GM21360 (cell line): ENCODE results near the gene TUFT1.
"Not testable (repeated sequence)": the region's sequence is repeated elsewhere in the genome, so short reads cannot be mapped to it uniquely, and the experiment has no call there.

Source experiments
- ATAC-seq: cut with Tn5 transposase; IDR thresholded peaks from one replicate; pipeline ENCODE4 v1.9.1; 2021; ENCODE audit warnings: mild to moderate bottlenecking, moderate library complexity; ENCODE audit not compliant: unreplicated experiment

TUFT1 gene

GRCh38 chr1:151611832-151612500, 71.9 kb downstream of the TUFT1 start, which contains the start of gene SNX27:
TSS of gene SNX27 (plus strand) at chr1:151612050. CDS start at chr1:151612202, 152 bp downstream.
- ATAC-seq: peak; percentile 72

- peak; percentile 13 for ATAC-seq
Measured at GRCh38 chr1:151612501-151613281, 72.6 kb downstream of the TUFT1 start.

GRCh38 chr1:151613282-151613780, 73.2 kb downstream of the TUFT1 start:
- no peak for ATAC-seq

GRCh38 chr1:151615711-151616504, 75.8 kb downstream of the TUFT1 start:
- no peak for ATAC-seq

- ATAC-seq: no peak
Measured at GRCh38 chr1:151616505-151616849, 76.4 kb downstream of the TUFT1 start.

GRCh38 chr1:151618003-151618402, 77.9 kb downstream of the TUFT1 start:
- ATAC-seq: no peak

DNA sequence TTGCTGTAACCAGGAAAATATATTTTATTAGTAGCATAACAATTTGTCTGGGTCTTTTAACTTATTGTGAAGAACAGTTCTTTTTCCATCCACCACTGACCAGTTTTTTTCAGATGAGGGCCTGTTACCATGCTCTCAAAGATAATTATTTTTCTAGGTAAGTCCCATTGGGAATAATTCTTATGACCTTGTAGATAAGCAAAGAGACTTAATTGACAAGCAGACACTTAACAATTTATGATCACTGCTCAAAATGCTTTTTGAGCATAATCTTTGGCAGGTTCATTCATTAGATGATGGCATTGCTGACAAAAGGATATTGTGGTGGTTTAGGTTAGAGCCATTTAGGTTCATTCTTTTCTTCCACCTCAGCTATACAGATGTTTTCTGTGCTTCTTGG, 78.4 kb downstream of the TUFT1 start:
- ATAC-seq: no peak

DNA sequence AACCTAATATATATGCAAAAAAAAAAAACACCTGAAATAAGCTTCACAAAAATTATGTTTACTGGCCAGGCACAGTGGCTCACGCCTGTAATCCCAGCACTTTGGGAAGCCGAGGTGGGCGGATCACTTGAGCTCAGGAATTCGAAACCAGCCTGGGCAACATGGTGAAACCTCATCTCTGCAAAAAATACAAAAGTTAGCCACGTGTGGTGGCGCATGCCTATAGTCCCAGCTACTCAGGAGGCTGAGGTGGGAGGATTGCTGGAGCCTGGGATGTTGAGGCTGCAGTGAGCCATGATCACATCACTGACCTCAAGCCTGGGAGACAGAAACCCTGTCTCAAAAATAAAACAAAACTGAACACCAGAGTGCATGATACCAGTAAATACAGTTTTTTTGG, 78.9 kb downstream of the TUFT1 start:
- not testable (repeated sequence) for ATAC-seq

- ATAC-seq: no peak
Measured at GRCh38 chr1:151619489-151620093, 79.5 kb downstream of the TUFT1 start.

- no peak for ATAC-seq
Measured at GRCh38 chr1:151620286-151620685, 80.2 kb downstream of the TUFT1 start.

DNA sequence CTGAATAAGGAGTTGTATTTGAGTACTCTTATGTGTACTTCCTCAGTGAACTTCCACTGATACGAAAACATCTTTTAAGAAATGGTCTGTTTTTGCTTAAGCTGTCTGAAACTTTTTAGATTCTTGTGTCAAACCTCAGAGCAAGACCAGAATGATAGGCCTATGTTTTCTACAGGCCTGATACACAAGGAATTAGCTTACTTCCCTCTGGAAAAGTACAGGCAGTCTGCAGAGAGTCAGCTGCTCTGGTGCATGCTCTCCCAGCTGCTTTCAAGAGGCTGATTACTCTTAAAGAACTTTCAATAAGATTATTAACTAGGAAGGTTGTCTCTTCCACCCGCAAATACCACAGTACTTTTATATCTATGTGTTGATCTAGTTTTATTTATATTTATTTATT, 81.2 kb downstream of the TUFT1 start:
- no peak for ATAC-seq

DNA sequence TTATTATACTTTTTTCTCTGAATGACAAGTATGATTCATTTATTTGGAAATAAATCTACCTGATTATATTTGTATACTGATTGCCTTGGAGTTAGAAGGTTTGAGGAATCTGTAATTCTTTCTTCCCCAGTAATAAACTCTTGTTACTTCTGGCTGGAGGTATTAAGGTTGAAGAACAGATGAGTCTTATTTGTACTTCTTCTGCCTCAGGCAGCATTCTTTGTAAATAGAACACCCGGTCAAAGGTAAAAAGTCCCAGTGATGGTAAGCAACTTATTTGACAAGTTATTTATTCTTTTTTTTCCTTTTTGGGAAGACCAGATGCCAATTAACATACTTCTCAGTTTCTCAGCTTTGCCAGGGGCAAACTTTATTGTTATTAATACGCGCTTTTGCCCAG, 84.7 kb downstream of the TUFT1 start:
- no peak for ATAC-seq

GRCh38 chr1:151626740-151627334, 86.7 kb downstream of the TUFT1 start:
- ATAC-seq: no peak

DNA sequence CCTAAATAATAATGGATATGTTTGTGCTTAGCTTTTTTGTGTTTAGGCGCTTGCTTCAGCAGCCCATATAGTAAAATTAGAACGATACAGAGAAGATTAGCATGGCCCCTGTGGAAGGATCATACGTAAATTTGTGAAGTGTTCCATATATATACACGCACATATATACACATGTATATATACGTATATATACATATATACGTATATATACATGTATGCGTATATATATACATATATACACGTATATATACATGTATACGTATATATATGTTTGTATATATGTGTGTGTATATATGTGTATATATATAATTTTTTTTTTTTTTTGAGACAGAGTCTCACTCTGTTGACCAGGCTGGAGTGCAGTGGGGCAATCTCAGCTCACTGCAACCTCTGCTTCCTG, 89.2 kb downstream of the TUFT1 start:
- no peak for ATAC-seq
